ENCODE data around the gene SMARCA2.

DNA sequence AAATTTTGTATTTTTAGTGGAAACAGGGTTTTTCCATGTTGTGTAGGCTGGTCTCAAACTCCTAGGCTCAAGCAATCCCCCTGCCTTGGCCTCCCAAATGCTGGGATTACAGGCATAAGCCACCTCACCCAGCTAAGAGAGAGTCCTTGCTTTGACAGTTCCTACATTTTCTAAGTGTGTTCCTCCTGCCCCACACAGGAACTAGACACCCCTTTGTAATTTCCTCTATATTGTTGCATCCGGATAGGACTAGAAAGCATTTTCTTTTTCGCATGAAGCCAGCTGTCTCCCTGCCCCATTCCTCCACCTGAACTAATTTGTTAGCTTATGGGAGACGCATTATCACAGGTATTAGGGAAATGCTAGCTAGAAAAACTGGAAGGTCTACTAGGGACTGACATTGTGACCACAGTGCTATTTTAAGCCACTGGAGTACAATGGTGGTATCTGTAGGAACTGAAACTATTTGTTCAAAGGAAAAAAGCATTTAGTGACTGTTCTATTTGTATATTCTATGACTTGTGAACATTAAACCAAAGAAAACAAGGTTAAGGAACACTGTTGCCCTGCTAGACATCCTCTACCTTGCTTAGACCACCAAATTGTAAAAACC lies 214.1 kb downstream of the SMARCA2 start:
- TF ChIP-seq TCF12 (IDR thresholded peaks at IDR 0.05; ENCODE audit: low read depth) (no peak), TAF1 (IDR thresholded peaks at IDR 0.05; ENCODE audit: low read depth) (no peak), EP300 (IDR thresholded peaks at IDR 0.05; ENCODE audit: borderline replicate concordance) (no peak)

Measured in Ishikawa (cell line).